Right kidney (tissue), 1 donor: ENCODE data around the gene MYO16.
"Not testable (repeated sequence)": the region's sequence is repeated elsewhere in the genome, so short reads cannot be mapped to it uniquely, and the experiment has no call there.

Source experiments
- DNase-seq: peaks from one replicate; pipeline ENCODE4 v3.0.0-alpha.2; 2016

Gene MYO16

GRCh38 chr13:108983273-108983672, 353.9 kb downstream of the MYO16 start:
- no peak for DNase-seq

GRCh38 chr13:108984251-108984920, 355.0 kb downstream of the MYO16 start:
- DNase-seq, result no peak

GRCh38 chr13:108985166-108985565, 355.8 kb downstream of the MYO16 start:
- no peak for DNase-seq

- DNase-seq, result no peak
Measured at GRCh38 chr13:108987517-108987916, 358.1 kb downstream of the MYO16 start.

- no peak for DNase-seq
Measured at GRCh38 chr13:108987944-108988343, 358.5 kb downstream of the MYO16 start.

- not testable (repeated sequence) for DNase-seq
Measured at GRCh38 chr13:108991416-108991815, 362.0 kb downstream of the MYO16 start.

- no peak for DNase-seq
Measured at GRCh38 chr13:108993346-108993745, 363.9 kb downstream of the MYO16 start.

- DNase-seq, result no peak
Measured at GRCh38 chr13:108996430-108996829, 367.0 kb downstream of the MYO16 start.

GRCh38 chr13:109000207-109000606, 370.8 kb downstream of the MYO16 start:
- no peak for DNase-seq

- DNase-seq, result no peak
Measured at GRCh38 chr13:109002934-109003333, 373.5 kb downstream of the MYO16 start.

GRCh38 chr13:109007946-109008345, 378.5 kb downstream of the MYO16 start:
- no peak for DNase-seq

- DNase-seq, result no peak
Measured at GRCh38 chr13:109009756-109010155, 380.3 kb downstream of the MYO16 start.

- DNase-seq, result no peak
Measured at GRCh38 chr13:109010912-109011311, 381.5 kb downstream of the MYO16 start.

GRCh38 chr13:109012115-109012514, 382.7 kb downstream of the MYO16 start:
- DNase-seq, result no peak

- no peak for DNase-seq
Measured at GRCh38 chr13:109021558-109021957, 392.1 kb downstream of the MYO16 start.

GRCh38 chr13:109024611-109025010, 395.2 kb downstream of the MYO16 start:
- no peak for DNase-seq

GRCh38 chr13:109026266-109026665, 396.9 kb downstream of the MYO16 start:
- DNase-seq, result no peak

- no peak for DNase-seq
Measured at GRCh38 chr13:109028624-109029023, 399.2 kb downstream of the MYO16 start.

GRCh38 chr13:109033090-109033489, 403.7 kb downstream of the MYO16 start:
- DNase-seq, result no peak

- no peak for DNase-seq
Measured at GRCh38 chr13:109036078-109036780, 406.8 kb downstream of the MYO16 start.

GRCh38 chr13:109043636-109044035, 414.2 kb downstream of the MYO16 start:
- DNase-seq, result no peak

- DNase-seq, result no peak
Measured at GRCh38 chr13:109055850-109056249, 426.4 kb downstream of the MYO16 start.

GRCh38 chr13:109058087-109058486, 428.7 kb downstream of the MYO16 start:
- DNase-seq, result no peak

GRCh38 chr13:109072505-109072904, 443.1 kb downstream of the MYO16 start:
- DNase-seq, result no peak
